ENCODE results near the gene SH3BP1. TPM values are rescaled to one million over a fixed set of nuclear protein-coding genes. Genes with fewer than 3 reads are reported as not detected.

Gene SH3BP1
- total and polyA plus RNA-seq, 2 of the 4 experiments (the other 2 are of a cell fraction), result 8.8 to 33.3 TPM

GRCh38 chr22:37704645-37705044, 65.2 kb downstream of the SH3BP1 start:
- H2BK120ac ChIP-seq (ENCODE audit: low read depth, low read length), result no peak overlapping the region
- H4K5ac ChIP-seq (ENCODE audit: low read depth, low read length), result no peak overlapping the region
- ChIA-PET CTCF (no interaction called here), POLR2A (ENCODE audit: unreplicated experiment) (no interaction called here)
- no peak overlapping the region for H2AK5ac ChIP-seq (ENCODE audit: low read depth, low read length)
- H3K4me2 ChIP-seq (ENCODE audit: low read depth, low read length), result no peak overlapping the region
- H4K20me1 ChIP-seq (ENCODE audit: insufficient read depth, low read length), result no peaks in the 10 kb centered on the region
- no peak overlapping the region for H3K4me3 ChIP-seq (ENCODE audit: insufficient read depth, low read depth, low read length)
- no peak overlapping the region for H2BK5ac ChIP-seq (ENCODE audit: low read depth, low read length, poor library complexity, severe bottlenecking)
- DNase-seq (no peak), ATAC-seq (ENCODE audit: low read depth) (no peak)
- H2AK9ac ChIP-seq (replicated peaks; ENCODE audit: low read depth, low read length, poor library complexity), result no peak overlapping the region
- intact Hi-C loops (cut with micrococcal nuclease) (no loop called here), in situ Hi-C loops (cut with MboI; ENCODE audit: low sequenced_read_pairs) (no loop called here), dilution Hi-C loops (cut with HindIII; ENCODE audit: low sequenced_read_pairs, unreplicated experiment) (no loop called here)
- peaks cover 4% of the 10 kb centered on the region; the same call in 1 of the 2 replicates for H3K4me1 ChIP-seq (ENCODE audit: control insufficient read depth, insufficient read depth, low read length)
- H3K79me1 ChIP-seq (ENCODE audit: low read depth in 1 of 2, low read length in 2 of 2), result no peaks in the 10 kb centered on the region
- H3K9ac ChIP-seq (ENCODE audit: low read depth, low read length), result no peak overlapping the region
- no peak overlapping the region for H3K56ac ChIP-seq (ENCODE audit: extremely low read depth, insufficient read depth, low read length)
- H2BK15ac ChIP-seq (ENCODE audit: low read depth, low read length), result no peak overlapping the region
- H4K91ac ChIP-seq (ENCODE audit: insufficient read depth, low read depth, low read length), result no peak overlapping the region
- no peaks in the 10 kb centered on the region for H3K27me3 ChIP-seq (ENCODE audit: control insufficient read depth, insufficient read depth, low read length)
- no peak overlapping the region for H2AFZ ChIP-seq (replicated peaks; ENCODE audit: low read length, poor library complexity)
- no peak overlapping the region for H3K23ac ChIP-seq (ENCODE audit: low read depth, low read length)
- no CpG with 5 or more reads among the region's 3 CpGs for WGBS, 2 experiments (ENCODE audit: extremely low coverage in 2 of 2, insufficient read length in 1 of 2)
- H3K36me3 ChIP-seq (ENCODE audit: control insufficient read depth, insufficient read depth, low read length), result no peaks in the 10 kb centered on the region
- no peak overlapping the region for H3K4ac ChIP-seq (ENCODE audit: low read depth, low read length)
- no peak overlapping the region for H2BK20ac ChIP-seq (ENCODE audit: low read depth, low read length)
- no peak overlapping the region for H3K18ac ChIP-seq (ENCODE audit: low read depth, low read length)
- no peak overlapping the region for H3K27ac ChIP-seq (ENCODE audit: insufficient read depth, low read length)
- H4K8ac ChIP-seq (ENCODE audit: low read depth in 2 of 2, low read length in 2 of 2), result no peak overlapping the region
- H3K14ac ChIP-seq (replicated peaks; ENCODE audit: low read depth, low read length), result no peak overlapping the region
- TF ChIP-seq ELK1 (IDR thresholded peaks at IDR 0.05; ENCODE audit: borderline replicate concordance, low read depth, low read length) (no peak), POLR2A (IDR thresholded peaks at IDR 0.05; ENCODE audit: low read depth, low read length) (no peak), MAZ (IDR thresholded peaks at IDR 0.05; ENCODE audit: borderline replicate concordance, low read depth, low read length) (no peak), CHD1 (IDR thresholded peaks at IDR 0.05; ENCODE audit: low read depth, low read length) (no peak), RCOR1 (IDR thresholded peaks at IDR 0.05; ENCODE audit: insufficient replicate concordance, low read length) (no peak), CTCF (conservative IDR thresholded peaks at IDR 0.05; ENCODE audit: low read depth, low read length) (no peak), CEBPB (IDR thresholded peaks at IDR 0.05; ENCODE audit: low read depth, low read length) (no peak), USF2 (IDR thresholded peaks at IDR 0.05; ENCODE audit: low read depth, low read length) (no peak), FOS (IDR thresholded peaks at IDR 0.05; ENCODE audit: low read depth, low read length) (no peak), MAFK (IDR thresholded peaks at IDR 0.05; ENCODE audit: low read depth, low read length) (no peak)
- peaks cover 7% of the 10 kb centered on the region; the same call in 1 of the 2 replicates for H3K9me1 ChIP-seq (ENCODE audit: insufficient read depth, low read length)
- no TSS peak for BruUV-seq (replicated peaks)
- no peaks in the 10 kb centered on the region for H3K9me3 ChIP-seq (ENCODE audit: control insufficient read depth, insufficient read depth, low read length)

All from IMR-90 (cell line).